HCT116 (cell line): ENCODE measurements around the gene SH2D1B. TPM values are rescaled to one million over a fixed set of nuclear protein-coding genes. Genes with fewer than 3 reads are reported as not detected.

Source experiments
- ATAC-seq: fragments of 200-7000 bp; cut with Tn5 transposase; 2 replicates; pipeline ENCODE4 v1.9.1; 2020; ENCODE audit warnings: mild to moderate bottlenecking, moderate library complexity
- BruUV-seq: library from RNA; stranded (reverse); fragments of 400-500 nt; replicated peaks from 2 replicates; lab custom pipeline; 2021; lab: Mats Ljungman, UMichigan
- CTCF ChIA-PET: fragments of 300-600 bp; sonication (Branson Sonifier 250); formaldehyde crosslinking; loops from one replicate; lab custom pipeline; 2021; ENCODE audit warnings: antibody characterized with exemption; lab: Charles Lee
- POLR2A ChIA-PET: fragments of 300-600, 350-600 bp; sonication (Branson Sonifier 250); formaldehyde crosslinking; loops from one replicate; lab custom pipeline; 2021; ENCODE audit warnings: antibody characterized with exemption; lab: Charles Lee
- RAD21 ChIA-PET, 2 experiments: fragments of 300-600 bp; sonication (Branson Sonifier 250); formaldehyde crosslinking; loops; one replicate each; lab custom pipeline; 2023; ENCODE audit warnings: low total read pairs in 2 of 2; ENCODE audit not compliant: uncharacterized antibody in 2 of 2, unreplicated experiment in 2 of 2, low non-redundant PET in 1 of 2; lab: Charles Lee
- DNase-seq: peaks from one replicate; pipeline ENCODE4 v3.0.0-alpha.2; 2010; ENCODE audit warnings: low read depth, low spot score
- H2AFZ ChIP-seq: fragments of 200-600 bp; shearing (Covaris generic), sonication (generic); 2 replicates; pipeline ENCODE4 v1.6.1; 2017; ENCODE audit warnings: low read depth, mixed run types, mixed read lengths, antibody characterized with exemption, low read length; ENCODE audit not compliant: poor library complexity, severe bottlenecking
- H3K27ac ChIP-seq: 2 replicates; pipeline ENCODE4 v1.5.1; 2012; ENCODE audit warnings: low read depth, low read length
- H3K27me3 ChIP-seq: fragments of 200-600 bp; sonication (generic); 2 replicates; pipeline ENCODE4 v1.6.1; 2016; ENCODE audit warnings: mixed run types, low read length, mixed read lengths; ENCODE audit not compliant: insufficient read depth
- H3K36me3 ChIP-seq, 2 experiments: fragments of 200-500 bp in 1 of 2; fragments of 200-600 bp in 1 of 2; sonication (Bioruptor generic) in 1 of 2; sonication (generic) in 1 of 2; 2 replicates each; pipeline versions ENCODE4 v1.5.1 to v1.6.1; 2014 to 2016; ENCODE audit warnings: low read length in 2 of 2, inconsistent platforms in 1 of 2, mixed read lengths in 1 of 2, mixed run types in 1 of 2; ENCODE audit not compliant: insufficient read depth in 2 of 2, control insufficient read depth in 1 of 2
- H3K4me1 ChIP-seq, 2 experiments: fragments of 200-600 bp in 1 of 2; sonication (generic) in 1 of 2; 2 replicates each; pipeline versions ENCODE4 v1.5.1 to v1.6.1; 2012 to 2017; ENCODE audit warnings: low read length in 2 of 2, inconsistent platforms in 1 of 2, mild to moderate bottlenecking in 1 of 2, mixed read lengths in 1 of 2, mixed run types in 1 of 2, moderate library complexity in 1 of 2; ENCODE audit not compliant: insufficient read depth in 2 of 2, control insufficient read depth in 1 of 2
- H3K4me2 ChIP-seq: fragments of 200-600 bp; sonication (generic); 2 replicates; pipeline ENCODE4 v1.6.1; 2017; ENCODE audit warnings: mixed run types, low read length, mixed read lengths
- H3K4me3 ChIP-seq, 2 experiments: fragments of 200-600 bp in 1 of 2; sonication (generic) in 1 of 2; replicated peaks in 1 of 2; 2 replicates each; pipeline ENCODE4 v1.5.1; 2011 to 2016; ENCODE audit warnings: low read length in 2 of 2, control low read depth in 1 of 2, low read depth in 1 of 2, mild to moderate bottlenecking in 1 of 2, mixed read lengths in 1 of 2, mixed run types in 1 of 2
- H3K79me2 ChIP-seq: fragments of 200-600 bp; sonication (generic); 2 replicates; pipeline ENCODE4 v1.6.1; 2017; ENCODE audit warnings: mild to moderate bottlenecking, mixed run types, low read length, moderate library complexity, mixed read lengths; ENCODE audit not compliant: insufficient read depth
- H3K9ac ChIP-seq: fragments of 200-600 bp; sonication (generic); 2 replicates; pipeline ENCODE4 v1.6.1; 2016; ENCODE audit warnings: low read length, mixed read lengths
- H3K9me2 ChIP-seq: fragments of 200-600 bp; sonication (generic), shearing (Covaris generic); 2 replicates; pipeline ENCODE4 v1.6.1; 2017; ENCODE audit warnings: mixed run types, mild to moderate bottlenecking, moderate library complexity; ENCODE audit not compliant: insufficient read depth
- H3K9me3 ChIP-seq, 2 experiments: fragments of 200-500 bp in 1 of 2; fragments of 200-600 bp in 1 of 2; sonication (Bioruptor generic) in 1 of 2; sonication (generic) in 1 of 2; 2 replicates each; pipeline ENCODE4 v1.6.1; 2014 to 2017; ENCODE audit warnings: low read length in 2 of 2, mixed read lengths in 2 of 2, inconsistent platforms in 1 of 2, low read depth in 1 of 2, mild to moderate bottlenecking in 1 of 2, mixed run types in 1 of 2, moderate library complexity in 1 of 2; ENCODE audit not compliant: control insufficient read depth in 1 of 2, insufficient read depth in 1 of 2
- H4K20me1 ChIP-seq: fragments of 200-600 bp; sonication (generic), shearing (Covaris generic); 2 replicates; pipeline ENCODE4 v1.6.1; 2017; ENCODE audit warnings: mixed run types, mild to moderate bottlenecking, moderate library complexity; ENCODE audit not compliant: insufficient read depth
- ATF3 ChIP-seq: IDR thresholded peaks from 2 replicates; pipeline ENCODE4 v1.6.1; 2012
- CBX3 ChIP-seq: IDR thresholded peaks from 2 replicates; pipeline ENCODE4 v1.6.1; 2012; ENCODE audit warnings: low read depth
- CTCF ChIP-seq, 3 experiments: fragments of 200-600 bp in 1 of 3; sonication (generic) in 1 of 3; IDR thresholded peaks in 2 of 3; conservative IDR thresholded peaks in 1 of 3; 2 replicates each; pipeline ENCODE4 v1.5.1; 2012 to 2017; ENCODE audit warnings: low read depth in 2 of 3, low read length in 2 of 3, antibody characterized with exemption in 1 of 3, borderline replicate concordance in 1 of 3, control low read depth in 1 of 3, mild to moderate bottlenecking in 1 of 3, mixed read lengths in 1 of 3, mixed run types in 1 of 3, moderate library complexity in 1 of 3; ENCODE audit not compliant: insufficient read depth in 1 of 3
- EGR1 ChIP-seq: IDR thresholded peaks from 2 replicates; pipeline ENCODE4 v1.6.1; 2012; ENCODE audit warnings: low read depth
- ELF1 ChIP-seq: IDR thresholded peaks from 2 replicates; pipeline ENCODE4 v1.6.1; 2012; ENCODE audit warnings: low read depth, borderline replicate concordance
- EZH2 ChIP-seq: fragments of 200-600 bp; sonication (generic); IDR thresholded peaks from 2 replicates; pipeline ENCODE4 v1.6.1; 2017; ENCODE audit warnings: antibody characterized with exemption, mixed run types
- EZH2phosphoT487 ChIP-seq: fragments of 200-600 bp; IDR thresholded peaks from 2 replicates; pipeline ENCODE4 v1.6.1; 2018; ENCODE audit warnings: antibody characterized with exemption, borderline replicate concordance
- JUND ChIP-seq: IDR thresholded peaks from 2 replicates; pipeline ENCODE4 v1.6.1; 2012
- MAX ChIP-seq: IDR thresholded peaks from 2 replicates; pipeline ENCODE4 v1.6.1; 2012
- POLR2A ChIP-seq: IDR thresholded peaks from 2 replicates; pipeline ENCODE4 v1.7.0; 2011; ENCODE audit warnings: borderline replicate concordance; ENCODE audit not compliant: insufficient read depth, insufficient read length; ENCODE audit errors: extremely low read depth
- POLR2AphosphoS5 ChIP-seq: IDR thresholded peaks from 2 replicates; pipeline ENCODE4 v1.6.1; 2011; ENCODE audit warnings: mild to moderate bottlenecking, low read depth, low read length, moderate library complexity
- RAD21 ChIP-seq: IDR thresholded peaks from 2 replicates; pipeline ENCODE4 v1.6.1; 2012; ENCODE audit warnings: low read depth, mild to moderate bottlenecking
- SRF ChIP-seq: IDR thresholded peaks from 2 replicates; pipeline ENCODE4 v1.6.1; 2012; ENCODE audit warnings: low read depth
- TCF7L2 ChIP-seq: IDR thresholded peaks from 2 replicates; pipeline ENCODE4 v1.7.0; 2011; ENCODE audit warnings: borderline replicate concordance, inconsistent platforms; ENCODE audit not compliant: insufficient read depth, insufficient read length; ENCODE audit errors: extremely low read depth
- YY1 ChIP-seq: IDR thresholded peaks from 2 replicates; pipeline ENCODE4 v1.6.1; 2011; ENCODE audit warnings: low read length, low read depth, moderate library complexity, mild to moderate bottlenecking; ENCODE audit not compliant: insufficient replicate concordance; ENCODE audit errors: extremely low read depth
- ZBTB33 ChIP-seq: IDR thresholded peaks from 2 replicates; pipeline ENCODE4 v1.6.1; 2011; ENCODE audit warnings: mild to moderate bottlenecking, low read length, moderate library complexity; ENCODE audit not compliant: insufficient replicate concordance; ENCODE audit errors: extremely low read depth
- intact Hi-C: fragments of 100-400 bp; cut with micrococcal nuclease; formaldehyde crosslinking; loops from 2 replicates; pipeline ENCODE4 v1.10.0; 2022
- total RNA-seq: library from RNA; stranded (reverse); gene quantifications from one replicate; pipeline ENCODE4 v1.2.1, GENCODE V29; 2021; ENCODE audit not compliant: unreplicated experiment

SH2D1B gene
- total RNA-seq, 1 experiment from 2014 or later = 0.12 TPM

- Histone ChIP-seq H3K9me3 (no peaks in the 10 kb centered on the region), H3K79me2 (no peaks in the 10 kb centered on the region), H4K20me1 (no peaks in the 10 kb centered on the region), H3K4me1 (peaks cover 0 to 6% of the 10 kb centered on the region in 2 experiments; a peak in 1 of 4 replicates), H3K9me2 (no peaks in the 10 kb centered on the region), H2AFZ (no peak overlapping the region), H3K36me3 (peaks cover 0 to 3% of the 10 kb centered on the region in 2 experiments; a peak in 1 of 4 replicates), H3K27ac (no peak overlapping the region), H3K4me3 (no peak overlapping the region), H3K9ac (no peak overlapping the region)
- ChIA-PET RAD21 (no interaction called here), POLR2A (no interaction called here), CTCF (no interaction called here)
- ATAC-seq (no peak), DNase-seq (no peak)
- no TSS peak for BruUV-seq
- TF ChIP-seq ZBTB33 = no peak
- no peak for TF ChIP-seq CBX3
- no peak for TF ChIP-seq EZH2
- TF ChIP-seq ELF1 = no peak
- TF ChIP-seq EZH2phosphoT487 = no peak
- no peak for TF ChIP-seq YY1
- TF ChIP-seq EGR1 = no peak
- TF ChIP-seq SRF = no peak
- no peak for TF ChIP-seq MAX
- no peak for TF ChIP-seq JUND
- TF ChIP-seq POLR2AphosphoS5 = no peak
- no peak for TF ChIP-seq RAD21
- TF ChIP-seq TCF7L2 = no peak
- no peak for TF ChIP-seq CTCF (IDR thresholded peaks at IDR 0.05 in 2 of 3, conservative IDR thresholded peaks at IDR 0.05 in 1 of 3; ENCODE audit: borderline replicate concordance in 1 of 3, insufficient read depth in 1 of 3, low read depth in 2 of 3, low read length in 2 of 3)
- no peak for TF ChIP-seq POLR2A
- no peak for TF ChIP-seq ATF3
- TF ChIP-seq, all 23 proteins: peak for 0
- H3K4me2 ChIP-seq = no peak overlapping the region
- intact Hi-C loops = no loop called here
- H3K27me3 ChIP-seq = no peaks in the 10 kb centered on the region
These were observed 48.1 kb downstream of the SH2D1B start for GRCh38 chr1:162363823-162364222.
